Left cardiac atrium (tissue), 4 donors: ENCODE data around the gene ALDOC. TPM values are rescaled to one million over a fixed set of nuclear protein-coding genes. Genes with fewer than 3 reads are reported as not detected.

ENCODE experiments used
- ATAC-seq, 2 donors: fragments of 200-7000 bp; cut with Tn5 transposase; one replicate each; pipeline ENCODE4 v1.9.1; 2020; ENCODE audit warnings: mild to moderate bottlenecking in 2 of 2, moderate library complexity in 2 of 2
- DNase-seq: peaks from one replicate; pipeline ENCODE4 v3.0.0-alpha.2; 2020
- intact Hi-C, 2 donors: fragments of 100-400 bp; cut with DNase I; formaldehyde crosslinking; loops; one replicate each; pipeline versions ENCODE4 v1.14.1 to v1.15.1; 2022 to 2023
- total RNA-seq, 2 donors: library from RNA; stranded (reverse); fragmentation: NEBNext Ultra II Directional; extraction: Animal tissue kit (Norgen Biotek cat#: 25700); gene quantifications; one replicate each; pipeline ENCODE4 v1.2.1, GENCODE V29; 2021
- donor health status: DM: no; HTN: yes; CAD: no.
- donor health status: DM: no; HTN: yes; CAD: no; lungs with severe emphysema.
- donor health status: DM: yes; HTN: yes; CAD: no.
- donor health status: Dilated cardiomyopathy.

The ALDOC gene
- total RNA-seq, 2 donors from 2014 or later: 138 to 164 TPM

DNA sequence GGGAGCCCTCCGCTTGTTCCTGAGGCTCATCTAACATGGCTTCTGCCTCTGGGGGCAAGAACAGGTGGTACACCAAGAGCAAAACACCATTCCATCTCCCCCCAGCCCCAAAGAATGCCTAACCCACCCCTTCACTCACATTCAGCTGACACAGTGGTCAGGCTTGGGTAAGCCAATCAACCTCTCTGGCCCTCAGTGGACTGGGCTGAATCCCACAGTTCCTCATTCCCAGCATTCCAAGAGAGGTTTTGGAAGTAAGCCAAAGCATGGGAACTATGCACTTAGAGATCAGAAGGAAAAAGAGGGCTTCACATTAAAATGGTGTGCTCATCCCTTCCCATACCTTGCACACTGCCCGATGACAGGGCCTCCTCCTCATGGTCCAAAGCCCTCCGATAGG lies 13.2 kb downstream of the ALDOC start:
- DNase-seq (no peak), ATAC-seq (peak; percentile 43 to 50)
- intact Hi-C loops: no loop called here

DNA sequence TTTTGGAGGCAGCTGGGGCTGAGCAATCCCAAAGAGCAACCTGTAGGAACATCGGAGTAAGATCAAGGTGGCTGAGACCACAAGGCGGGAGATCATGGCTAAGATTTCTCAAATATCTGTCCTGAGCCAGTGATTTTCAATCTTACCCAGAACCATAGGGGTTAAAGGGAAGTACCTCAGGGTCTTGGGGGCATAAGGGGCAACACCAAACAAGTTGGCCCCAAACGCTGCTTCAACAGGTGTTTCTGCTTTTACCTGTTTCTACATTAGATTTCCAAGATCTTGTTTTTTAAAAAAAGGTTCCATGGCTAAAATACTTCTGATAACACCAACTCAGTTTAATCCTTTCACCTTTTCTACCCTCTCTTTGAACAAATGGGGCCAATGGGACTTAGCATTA lies 21.7 kb downstream of the ALDOC start:
- DNase-seq (no peak), ATAC-seq (no peak)
- intact Hi-C loops: no loop called here

DNA sequence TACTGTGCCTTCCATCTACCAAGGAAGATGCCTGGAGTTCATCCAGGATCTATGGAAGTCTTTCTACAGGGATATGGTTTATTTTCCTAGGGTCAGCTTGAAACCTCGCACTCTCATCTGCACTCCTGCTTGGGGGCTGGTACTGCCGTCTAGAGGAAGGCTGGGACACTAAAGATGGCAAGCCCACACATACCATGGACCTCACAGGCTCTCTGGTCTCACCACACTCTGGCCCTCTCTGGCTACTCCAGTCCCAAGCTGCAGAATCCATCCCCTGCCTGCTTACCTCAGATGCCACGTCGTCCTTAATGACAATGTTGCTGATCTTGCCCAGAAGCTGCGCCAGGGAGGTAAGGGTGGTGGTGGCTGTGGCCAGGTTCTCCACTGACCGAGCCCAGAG lies 22.1 kb downstream of the ALDOC start:
- intact Hi-C loops: loop anchor here in 1 of 2 donors (5.0 kb wide), 1 partner anchor 58 kb away; the partner anchor contains the start of gene RSKR
- no peak for DNase-seq

DNA sequence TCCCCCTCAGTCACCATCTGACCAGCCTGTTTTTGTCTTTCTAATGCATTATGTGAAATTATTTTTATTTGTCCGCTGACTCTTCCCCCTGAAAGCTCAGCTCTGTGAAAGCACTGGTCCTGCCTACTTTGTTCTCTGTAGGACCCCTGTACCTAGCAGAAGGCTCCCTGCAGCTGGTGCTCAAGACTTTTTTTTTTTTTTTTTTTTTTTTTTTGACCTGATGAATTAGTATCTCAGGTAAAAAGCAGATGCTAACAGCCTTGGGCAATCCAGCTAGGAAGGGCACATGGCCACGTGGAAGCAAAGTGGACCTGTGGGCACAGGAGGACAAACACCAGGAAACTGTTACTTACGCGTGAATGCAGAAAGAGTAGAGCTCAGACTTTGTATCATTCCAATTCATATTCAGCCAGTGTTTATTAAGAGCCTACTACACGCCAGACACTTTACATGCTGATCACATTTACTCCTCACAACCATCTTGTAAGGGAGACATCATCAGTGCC lies 23.6 kb downstream of the ALDOC start:
- ATAC-seq (no peak), DNase-seq (no peak)
- intact Hi-C loops: loop anchor here in 1 of 2 donors (5.0 kb wide), 1 partner anchor 59 kb away; the partner anchor contains the start of gene RSKR

More for the DNA sequence above, 22.1 kb downstream of the ALDOC start:
- ATAC-seq: no peak

DNA sequence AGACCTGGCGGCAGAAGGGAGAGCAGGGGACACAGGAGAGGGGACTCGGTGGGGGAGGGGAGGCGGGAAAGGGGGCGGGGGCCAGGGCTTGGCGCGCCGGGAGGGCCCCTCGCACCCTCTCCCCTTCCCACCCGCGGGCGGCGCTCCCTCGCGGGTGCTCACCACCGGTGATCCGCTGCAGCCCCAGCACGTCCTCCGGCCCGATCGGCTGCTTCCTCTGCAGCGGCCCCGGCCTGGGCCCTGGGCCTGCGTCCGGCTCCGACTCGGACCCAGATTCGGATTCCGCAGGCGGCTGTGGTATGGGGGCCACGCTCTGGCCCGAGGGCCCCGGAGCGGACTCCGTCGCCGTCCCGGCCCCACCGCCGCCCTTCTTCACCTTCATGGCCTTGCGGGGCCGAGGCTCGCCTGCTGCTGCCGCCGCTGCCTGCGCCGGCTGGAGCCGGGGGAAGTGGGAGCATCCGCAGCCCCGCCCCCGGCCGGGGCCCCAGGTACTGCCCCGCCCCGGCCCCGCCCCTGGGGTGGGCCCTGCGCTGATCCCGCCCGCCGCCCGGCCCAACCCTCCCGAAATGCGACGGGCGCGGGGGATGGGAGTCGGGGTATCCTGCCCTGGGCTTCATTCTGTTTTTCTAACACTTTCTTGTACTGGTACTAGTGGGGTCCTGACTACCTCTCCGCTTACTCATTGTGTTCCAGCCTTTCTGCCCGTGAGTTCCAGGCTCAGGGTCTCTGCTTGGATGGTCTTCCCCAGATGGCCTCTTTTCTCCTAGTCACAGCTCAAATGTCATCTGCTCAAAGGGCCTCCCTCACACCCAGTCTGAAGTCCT lies 24.3 kb downstream of the ALDOC start, which contains the start of gene UNC119:
Gene UNC119 (minus strand): TSS at position 449 of the 824 bp plus-strand sequence. CDS start 67 bp downstream, at position 382.
- DNase-seq: peak; percentile 82
- intact Hi-C loops: loop anchor here in 1 of 2 donors (5.0 kb wide), 1 partner anchor 60 kb away; the partner anchor contains the start of gene RSKR
- ATAC-seq: peak; percentile 97

DNA sequence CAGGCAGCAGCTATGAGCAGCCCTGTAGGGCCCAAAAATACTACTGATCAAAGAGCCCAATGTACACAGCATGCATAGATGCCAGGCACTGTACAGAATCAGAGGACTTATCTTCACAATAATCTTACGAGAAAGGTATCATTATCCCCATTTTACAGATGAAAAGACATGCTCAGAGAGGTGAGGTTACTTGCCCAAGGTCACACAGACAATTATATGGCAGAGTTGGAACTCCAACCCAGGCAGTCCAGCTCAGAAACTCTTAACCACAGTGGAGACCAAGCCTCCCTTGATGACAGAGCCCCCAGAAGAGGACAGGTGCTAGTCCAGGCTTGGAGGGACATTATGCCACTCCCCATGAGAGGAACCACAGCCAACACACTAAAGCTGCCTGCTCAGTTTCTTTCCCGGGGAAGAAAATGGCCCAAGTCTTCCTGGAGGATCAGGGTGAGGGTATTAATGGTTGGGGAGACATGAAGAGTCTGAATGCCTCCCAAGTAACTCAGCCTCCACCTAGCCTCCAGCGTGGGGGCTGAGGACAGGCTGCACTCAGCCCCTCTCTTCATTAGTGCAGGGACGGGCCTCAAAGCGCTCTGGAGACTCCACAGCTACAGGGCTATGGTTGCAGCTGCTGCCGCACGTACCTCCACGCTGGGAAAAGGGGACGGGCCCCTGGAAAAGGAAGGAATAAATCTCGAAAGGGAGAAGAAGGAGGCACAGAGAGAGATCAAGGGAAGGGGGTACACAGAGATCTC lies 25.1 kb downstream of the ALDOC start:
- peak; percentile 22 to 23 for ATAC-seq
- intact Hi-C loops: loop anchor here in 1 of 2 donors (5.0 kb wide), 1 partner anchor 61 kb away; the partner anchor contains the start of gene RSKR
- DNase-seq: no peak

DNA sequence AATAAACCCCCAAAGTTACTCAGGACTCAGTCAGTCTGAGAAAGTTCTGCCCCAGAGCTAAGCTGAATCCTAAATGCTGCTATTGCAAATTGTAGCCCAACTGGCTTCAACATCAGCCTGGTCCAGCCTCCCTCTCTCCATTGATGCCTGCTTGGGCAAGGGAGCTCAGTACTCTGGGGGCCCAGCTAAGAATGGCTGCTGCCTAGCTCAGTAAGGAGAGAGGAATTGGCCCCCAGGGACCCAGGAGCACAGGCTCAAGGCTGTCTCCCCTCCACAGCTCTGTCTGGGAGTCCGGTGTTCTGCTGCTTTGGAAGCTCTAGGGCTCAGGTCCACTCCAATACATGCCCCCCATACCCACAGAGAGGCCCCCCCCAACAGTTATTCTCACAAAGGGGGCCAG lies 25.8 kb downstream of the ALDOC start:
- intact Hi-C loops: loop anchor here in 1 of 2 donors (5.0 kb wide), 1 partner anchor 61 kb away; the partner anchor contains the start of gene RSKR
- ATAC-seq (no peak), DNase-seq (no peak)

DNA sequence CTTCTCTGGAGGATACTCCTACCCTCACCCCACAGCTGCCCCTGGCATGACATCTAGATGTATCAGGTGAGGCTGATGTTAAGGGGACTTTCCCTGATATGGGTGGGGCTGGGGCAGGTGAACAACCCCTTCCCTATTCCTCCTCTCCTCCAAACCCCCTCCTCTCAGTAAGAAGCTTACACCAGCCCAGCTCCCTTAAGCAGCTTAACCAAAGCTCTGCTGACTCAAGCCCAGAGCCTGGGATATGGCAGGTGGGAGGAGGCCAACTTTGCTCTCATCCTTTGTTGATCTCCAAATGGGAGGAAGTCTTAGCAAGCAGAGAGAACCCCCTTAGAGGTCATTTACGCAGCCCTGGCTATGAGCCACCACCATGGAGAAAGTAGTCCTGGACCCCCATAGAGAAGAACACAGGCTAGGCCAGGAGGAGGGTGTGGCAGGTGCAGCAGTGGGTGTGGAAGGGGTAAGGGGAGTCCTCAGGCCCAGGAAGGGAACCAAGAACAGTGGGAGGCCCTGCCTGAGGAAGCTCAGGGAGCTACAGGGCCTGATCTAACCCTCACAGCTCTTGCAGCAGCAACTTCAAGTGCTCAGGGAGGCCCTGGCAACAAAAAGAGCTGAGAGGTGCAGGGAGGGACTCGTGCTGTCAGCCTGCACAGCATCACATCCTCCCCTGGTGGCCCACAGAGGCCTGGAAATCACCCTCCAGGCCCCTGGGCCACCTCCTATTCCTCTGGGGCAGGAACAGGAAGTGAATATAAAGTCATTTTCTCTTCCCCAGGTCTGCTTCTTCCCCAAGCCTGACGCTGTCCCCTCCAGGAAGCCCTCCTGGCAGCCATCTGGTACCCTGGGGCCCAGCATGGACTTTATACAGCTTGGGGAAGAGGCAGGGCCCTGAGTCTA lies 27.2 kb downstream of the ALDOC start:
- intact Hi-C loops: loop anchor here in 1 of 2 donors (5.0 kb wide), 1 partner anchor 63 kb away; the partner anchor contains the start of gene RSKR
- no peak for ATAC-seq
- DNase-seq: no peak

DNA sequence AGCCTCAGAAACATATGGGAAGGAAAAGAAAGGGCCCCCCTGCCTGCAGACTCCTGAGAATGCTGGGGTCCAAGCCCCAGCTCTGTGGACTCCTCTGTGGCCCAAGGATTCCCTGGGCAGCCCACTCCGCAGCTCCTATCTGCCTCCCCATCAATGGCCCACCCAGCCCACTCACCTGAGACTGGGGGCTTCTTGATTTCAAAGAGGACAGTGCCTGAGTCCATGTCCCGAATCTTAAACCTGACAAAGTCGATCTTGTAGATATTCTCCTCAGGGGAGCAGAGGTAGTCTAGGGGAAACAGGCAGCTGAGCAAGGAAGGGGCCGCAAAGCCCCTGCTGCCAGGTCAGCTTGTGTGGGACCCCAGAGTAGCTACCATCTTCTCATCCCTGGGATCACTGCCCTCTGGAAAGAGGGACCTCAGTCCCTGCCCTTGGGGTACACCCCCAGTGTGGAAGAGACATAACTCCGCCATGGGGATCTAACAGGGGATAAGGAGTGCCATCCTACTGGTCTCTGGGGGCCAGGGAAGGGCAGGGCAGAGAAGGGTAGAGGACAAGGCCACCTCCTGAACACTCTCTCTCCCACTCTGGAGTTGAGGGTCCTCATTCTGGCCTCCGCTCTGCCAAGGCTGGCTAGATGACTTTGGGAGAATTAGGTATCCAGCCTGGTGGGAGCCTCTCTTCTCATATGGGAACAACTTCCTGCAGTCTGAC lies 28.1 kb downstream of the ALDOC start:
- intact Hi-C loops: no loop called here
- ATAC-seq: no peak
- no peak for DNase-seq

DNA sequence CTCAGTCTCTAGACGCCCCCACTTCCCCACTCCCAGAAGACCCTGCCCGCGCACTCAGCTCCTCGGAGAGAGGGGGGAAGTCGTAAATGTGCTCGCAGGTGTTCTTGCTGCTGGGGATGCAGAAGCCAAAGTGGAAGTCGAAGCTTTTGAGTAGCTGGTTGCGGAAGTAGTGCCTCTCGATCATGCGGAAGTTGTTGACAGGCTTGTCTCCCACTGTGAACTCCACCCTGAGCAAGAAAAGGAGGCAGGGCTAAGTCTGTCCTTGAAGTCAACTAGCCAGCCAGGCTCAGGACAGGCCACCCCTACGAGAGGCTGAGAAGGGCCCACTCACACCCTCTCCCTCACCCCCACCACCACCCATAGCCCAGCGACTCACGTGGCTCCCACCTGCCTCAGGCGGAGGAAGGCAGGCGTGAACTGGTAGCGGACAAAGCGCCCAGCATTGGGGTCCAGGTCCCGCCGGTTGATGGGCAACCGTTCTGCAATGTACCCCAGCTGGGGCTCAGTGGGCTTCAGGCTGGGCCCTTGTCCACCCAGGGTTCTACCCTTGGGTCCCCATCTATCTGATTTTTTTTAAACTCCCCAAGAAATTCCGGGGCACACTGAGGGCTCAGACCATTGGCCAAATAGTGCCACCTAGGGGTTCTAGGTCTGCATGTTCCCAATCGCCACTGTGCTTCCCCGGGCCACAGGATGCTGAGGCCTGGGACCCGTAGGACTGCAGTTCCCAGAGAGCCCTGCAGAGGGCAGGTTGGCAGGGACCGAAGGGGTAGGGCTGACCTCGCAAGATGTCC lies 28.9 kb downstream of the ALDOC start:
- DNase-seq (peak; percentile 78), ATAC-seq (peak; percentile 51 to 52)
- intact Hi-C loops: no loop called here

DNA sequence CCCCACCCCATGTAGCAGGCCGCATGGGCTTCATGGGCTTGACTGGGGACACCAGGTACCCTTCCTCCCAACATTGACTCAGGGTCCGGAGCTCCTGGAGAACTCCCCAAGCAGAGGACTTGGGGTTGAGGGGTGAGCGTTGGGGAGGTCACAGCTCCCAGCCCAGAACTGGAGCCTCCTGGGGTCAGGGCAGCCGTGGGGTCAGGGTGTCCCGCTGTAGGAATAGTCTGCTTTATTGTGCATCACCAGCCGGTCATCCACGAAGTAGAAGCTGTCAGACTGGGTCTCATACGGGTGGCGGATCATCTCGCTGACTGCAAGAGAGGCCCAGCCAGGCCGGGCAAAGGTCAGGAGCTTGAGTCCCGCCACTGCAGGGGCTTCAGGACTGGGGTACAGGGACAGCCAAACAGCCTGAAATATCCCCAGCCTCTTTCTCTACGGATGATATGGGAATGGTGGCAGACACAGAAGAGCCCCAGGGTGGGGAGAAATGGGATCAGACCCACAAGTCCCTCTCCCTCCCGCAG lies 29.5 kb downstream of the ALDOC start:
- intact Hi-C loops: no loop called here
- ATAC-seq (no peak), DNase-seq (no peak)

DNA sequence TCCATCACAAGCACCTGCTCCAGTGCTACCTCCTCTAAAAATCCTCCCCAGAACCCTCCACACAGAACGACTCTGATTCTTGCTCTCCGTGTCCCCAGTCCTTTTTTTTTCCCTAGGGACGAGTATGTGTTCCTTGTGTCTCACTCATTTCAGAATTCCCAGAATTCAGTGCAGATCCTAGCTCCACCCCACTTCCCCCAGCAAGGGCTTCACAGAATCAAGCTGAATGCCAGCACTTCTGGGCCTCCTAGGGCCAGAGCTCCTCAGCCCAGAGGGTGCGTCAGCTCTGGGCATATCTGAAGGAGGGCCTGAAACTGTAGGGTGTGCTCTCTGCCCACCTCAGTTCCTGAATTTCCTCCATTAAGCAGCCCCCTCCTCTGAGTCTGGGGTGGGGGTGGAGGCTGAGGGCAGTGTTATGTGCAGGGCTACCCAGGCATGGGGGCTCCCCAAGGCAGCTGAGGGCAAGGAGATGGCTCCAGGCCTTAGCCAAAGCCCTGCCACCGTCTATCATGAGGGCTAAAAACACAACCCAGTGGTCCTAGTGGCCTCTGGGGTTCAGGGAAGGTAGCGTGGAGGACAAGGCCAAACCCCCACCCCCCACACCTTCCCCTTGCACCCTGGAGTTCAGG lies 30.8 kb downstream of the ALDOC start:
- intact Hi-C loops: no loop called here
- DNase-seq: no peak
- ATAC-seq: no peak

DNA sequence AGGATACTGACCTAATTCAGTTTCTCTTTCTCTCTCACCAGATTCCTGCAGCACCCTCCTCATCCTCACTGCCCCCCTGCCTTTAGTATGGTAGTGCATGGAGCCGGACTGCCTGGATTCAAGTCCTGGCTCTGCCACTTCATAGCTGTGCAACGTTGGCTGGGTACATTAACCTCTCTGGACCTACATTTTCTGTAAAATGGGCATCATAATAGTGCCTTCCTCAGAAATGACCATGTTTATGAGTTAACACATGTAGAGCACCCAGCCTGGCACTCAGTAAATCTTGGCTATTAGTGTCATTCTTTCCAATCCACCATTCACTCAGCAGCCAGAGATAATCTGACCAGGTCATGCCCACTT lies 31.6 kb downstream of the ALDOC start:
- ATAC-seq (no peak), DNase-seq (no peak)
- intact Hi-C loops: no loop called here

DNA sequence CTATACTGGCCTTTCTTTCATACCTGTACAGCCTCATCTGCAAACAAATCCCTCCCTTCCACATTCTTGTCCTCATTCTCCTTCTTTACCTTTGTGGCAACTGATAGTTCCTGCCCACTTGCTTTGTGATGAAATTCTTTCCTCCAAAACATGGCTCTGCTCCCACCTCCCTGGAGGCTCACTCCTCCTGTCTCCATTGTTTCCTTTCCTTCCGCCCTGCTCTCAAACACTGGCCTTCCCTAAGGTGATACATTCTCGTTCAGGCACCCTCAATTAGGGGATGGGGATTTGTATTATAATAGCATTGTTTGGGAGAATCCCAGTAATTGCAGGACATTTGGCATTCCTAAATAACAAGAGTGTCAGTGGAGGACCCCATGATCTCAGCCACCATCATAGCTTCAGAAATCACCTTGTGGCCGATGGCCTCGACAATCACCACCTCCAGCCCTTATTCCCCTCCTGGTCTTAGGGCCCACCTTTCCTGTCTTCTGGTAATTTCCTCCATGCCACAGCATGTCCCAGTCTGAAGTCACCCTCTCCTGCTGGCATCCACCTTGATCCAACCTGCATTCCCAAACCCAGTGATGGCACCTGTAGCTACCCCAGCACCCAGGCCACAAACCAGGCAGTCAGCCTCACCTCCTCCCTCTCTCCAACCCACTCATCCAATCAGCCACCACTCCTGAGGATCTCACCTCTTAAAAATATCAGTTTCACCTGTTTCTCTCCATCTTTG lies 32.1 kb downstream of the ALDOC start:
- intact Hi-C loops: loop anchor here in 1 of 2 donors (5.0 kb wide), 1 partner anchor 52 kb away; no protein-coding TSS in a partner anchor
- DNase-seq (no peak), ATAC-seq (no peak)

DNA sequence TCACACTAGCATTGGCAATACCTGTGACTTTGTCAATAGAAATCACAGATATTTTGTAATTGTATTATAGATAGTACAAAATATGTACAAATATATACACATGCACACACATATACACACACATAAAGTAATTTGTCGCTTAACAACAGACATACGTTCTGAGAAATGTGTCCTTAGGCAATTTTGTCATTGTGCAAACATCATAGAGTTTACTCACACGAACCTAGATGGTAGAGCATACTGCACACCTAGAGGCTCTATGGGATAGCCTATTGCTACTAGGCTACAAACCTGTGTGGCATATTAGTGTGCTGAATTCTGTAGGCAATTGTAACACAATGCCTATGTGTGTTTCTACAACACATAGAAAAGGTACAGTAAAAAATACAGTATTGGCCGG lies 35.3 kb downstream of the ALDOC start:
- intact Hi-C loops: loop anchor here in 1 of 2 donors (5.0 kb wide), 1 partner anchor 49 kb away; no protein-coding TSS in a partner anchor
- no peak for ATAC-seq

DNA sequence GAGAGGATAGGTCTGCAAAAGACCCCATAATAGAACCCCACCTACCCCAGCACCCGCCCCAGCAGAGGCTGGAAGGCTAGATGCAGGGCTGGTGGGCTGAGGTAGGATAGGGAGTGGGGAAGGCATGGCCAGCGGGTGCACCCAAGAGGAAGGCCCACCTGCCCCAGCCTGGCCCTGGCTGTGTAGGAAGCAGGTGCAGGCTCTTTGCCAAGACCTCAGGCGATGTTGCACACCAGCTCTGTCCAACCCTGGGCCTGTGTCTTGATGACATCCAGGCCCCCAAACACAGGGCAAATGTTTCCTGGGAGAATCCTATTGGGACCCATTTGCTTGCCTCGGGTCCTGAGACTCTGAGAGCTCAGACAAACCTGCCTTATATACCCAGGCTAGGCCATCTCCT lies 36.5 kb downstream of the ALDOC start:
- ATAC-seq (no peak), DNase-seq (no peak)
- intact Hi-C loops: loop anchor here in 1 of 2 donors (5.0 kb wide), 1 partner anchor 48 kb away; no protein-coding TSS in a partner anchor

More for the DNA sequence above, 35.3 kb downstream of the ALDOC start:
- DNase-seq: no peak
